Liver (tissue), 3 donors: Measurements from ENCODE around the gene ANKRD1.

Experiments
- ATF3 ChIP-seq: IDR thresholded peaks from 2 replicates; pipeline ENCODE4 v1.6.1; 2016; ENCODE audit warnings: antibody characterized with exemption
- CTCF ChIP-seq: fragments of 150-350 bp; IDR thresholded peaks from 2 replicates; pipeline ENCODE4 v1.5.1; 2017; ENCODE audit warnings: improper control_type of control experiment, low read depth, low read length; ENCODE audit not compliant: missing input control
- EGR1 ChIP-seq, 2 donors: IDR thresholded peaks; 2 replicates each; pipeline ENCODE4 v1.6.1; 2016 to 2018; ENCODE audit warnings: antibody characterized with exemption in 2 of 2, low read depth in 2 of 2
- GABPA ChIP-seq, 2 donors: IDR thresholded peaks in 1 of 2; conservative IDR thresholded peaks in 1 of 2; 2 replicates each; pipeline ENCODE4 v1.6.1; 2016; ENCODE audit warnings: antibody characterized with exemption in 2 of 2, mild to moderate bottlenecking in 1 of 2, moderate library complexity in 1 of 2
- MAX ChIP-seq: IDR thresholded peaks from 2 replicates; pipeline ENCODE4 v1.6.1; 2016; ENCODE audit warnings: antibody characterized with exemption
- RAD21 ChIP-seq, 2 donors: IDR thresholded peaks; 2 replicates each; pipeline ENCODE4 v1.6.1; 2016; ENCODE audit warnings: antibody characterized with exemption in 2 of 2, mild to moderate bottlenecking in 2 of 2
- REST ChIP-seq: IDR thresholded peaks from 2 replicates; pipeline ENCODE4 v1.6.1; 2016; ENCODE audit warnings: antibody characterized with exemption, mild to moderate bottlenecking
- donor health status: healthy.
- donor health status: healthy.

GRCh38 chr10:90911133-90912051 lies 9.5 kb downstream of the ANKRD1 start:
- TF ChIP-seq CTCF (peak; percentile 75), RAD21 (IDR thresholded peaks at IDR 0.05) (peak; percentile 86 to 88), ATF3 (no peak), EGR1 (IDR thresholded peaks at IDR 0.05; ENCODE audit: low read depth in 2 of 2) (no peak), REST (no peak), GABPA (IDR thresholded peaks at IDR 0.05 in 1 of 2, conservative IDR thresholded peaks at IDR 0.05 in 1 of 2) (no peak), MAX (no peak)
